Neural progenitor cell (in vitro differentiated cells): Measurements from ENCODE around the gene SPIN1. TPM values are rescaled to one million over a fixed set of nuclear protein-coding genes. Genes with fewer than 3 reads are reported as not detected.

ENCODE experiments used
- DNase-seq: peaks from one replicate; pipeline ENCODE4 v3.0.0-alpha.2; 2016; ENCODE audit warnings: low spot score
- H2AFZ ChIP-seq: fragments of 200-600 bp; sonication (generic); replicated peaks from 2 replicates; pipeline ENCODE4 v1.6.1; 2016; ENCODE audit warnings: antibody characterized with exemption
- H3F3A ChIP-seq: fragments of 200-600 bp; sonication (generic); 2 replicates; pipeline ENCODE4 v1.6.1; 2016; ENCODE audit warnings: antibody characterized with exemption, low read depth
- H3K27ac ChIP-seq: fragments of 200-600 bp; sonication (generic); 2 replicates; pipeline ENCODE4 v1.5.1; 2016; ENCODE audit warnings: mild to moderate bottlenecking
- H3K27me3 ChIP-seq: fragments of 200-600 bp; sonication (generic); 2 replicates; pipeline ENCODE4 v1.6.1; 2016; ENCODE audit warnings: mild to moderate bottlenecking, moderate library complexity
- H3K36me3 ChIP-seq: fragments of 200-600 bp; sonication (generic); 2 replicates; pipeline ENCODE4 v1.5.1; 2016
- H3K4me1 ChIP-seq: fragments of 200-600 bp; sonication (generic); 2 replicates; pipeline ENCODE4 v1.6.1; 2016; ENCODE audit warnings: mixed run types
- H3K4me2 ChIP-seq: fragments of 200-600 bp; sonication (generic); 2 replicates; pipeline ENCODE4 v1.6.1; 2016
- H3K4me3 ChIP-seq: fragments of 200-600 bp; sonication (generic); 2 replicates; pipeline ENCODE4 v1.5.1; 2016
- H3K79me2 ChIP-seq: fragments of 200-600 bp; sonication (generic); 2 replicates; pipeline ENCODE4 v1.6.1; 2016; ENCODE audit warnings: low read depth
- H3K9ac ChIP-seq: fragments of 200-600 bp; sonication (generic); 2 replicates; pipeline ENCODE4 v1.6.1; 2016
- H3K9me3 ChIP-seq: fragments of 200-600 bp; sonication (generic); 2 replicates; pipeline ENCODE4 v1.5.1; 2016; ENCODE audit warnings: low read depth
- H4K20me1 ChIP-seq: fragments of 200-600 bp; sonication (generic); 2 replicates; pipeline ENCODE4 v1.6.1; 2016; ENCODE audit warnings: low read depth
- H3K27ac Mint-ChIP-seq: 3 replicates; pipeline ENCODE4 v1.8.0; 2021; ENCODE audit warnings: mixed read lengths
- H3K27me3 Mint-ChIP-seq: 2 replicates; pipeline ENCODE4 v1.8.0; 2022; ENCODE audit warnings: low read depth, mild to moderate bottlenecking, inconsistent platforms, moderate library complexity, mixed read lengths; ENCODE audit not compliant: insufficient read depth
- H3K36me3 Mint-ChIP-seq: 3 replicates; pipeline ENCODE4 v1.8.0; 2021; ENCODE audit warnings: mixed read lengths
- H3K4me1 Mint-ChIP-seq: 3 replicates; pipeline ENCODE4 v1.8.0; 2021; ENCODE audit warnings: mixed read lengths
- H3K4me3 Mint-ChIP-seq: 3 replicates; pipeline ENCODE4 v1.8.0; 2021; ENCODE audit warnings: mild to moderate bottlenecking, moderate library complexity, mixed read lengths
- H3K9me3 Mint-ChIP-seq: 3 replicates; pipeline ENCODE4 v1.8.0; 2020; ENCODE audit warnings: mixed read lengths
- EZH2 ChIP-seq: fragments of 200-600 bp; sonication (generic); IDR thresholded peaks from 2 replicates; pipeline ENCODE4 v1.6.1; 2017; ENCODE audit warnings: antibody characterized with exemption, mild to moderate bottlenecking, moderate library complexity
- EZH2phosphoT487 ChIP-seq: fragments of 200-600 bp; sonication (generic); IDR thresholded peaks from 2 replicates; pipeline ENCODE4 v1.6.1; 2017; ENCODE audit warnings: antibody characterized with exemption
- total RNA-seq: library from RNA; depleted of rRNA; stranded (reverse); fragments of >200 nt; gene quantifications from 2 replicates; pipeline ENCODE4 v1.2.3, GENCODE V29; 2015; ENCODE audit warnings: low replicate concordance
- TF ChIP-seq, protein P1 (sequence below): fragments of 200-600 bp; sonication (generic); IDR thresholded peaks from 2 replicates; pipeline ENCODE4 v1.5.1; 2017; ENCODE audit warnings: antibody characterized with exemption, mild to moderate bottlenecking

The SPIN1 gene
- total RNA-seq, 1 donor from 2014 or later = 101 TPM

GRCh38 chr9:88502552-88503034, 114.3 kb downstream of the SPIN1 start:
- H3K4me1 Mint-ChIP-seq = peaks cover 16% of the 10 kb centered on the region
- no peaks in the 10 kb centered on the region for H3K9me3 Mint-ChIP-seq
- Histone ChIP-seq H3K9me3 (no peaks in the 10 kb centered on the region), H3F3A (no peaks in the 10 kb centered on the region), H3K79me2 (no peaks in the 10 kb centered on the region), H3K4me3 (no peak overlapping the region), H3K36me3 (no peaks in the 10 kb centered on the region), H2AFZ (peak overlapping the region; percentile 43), H3K27me3 (no peaks in the 10 kb centered on the region), H3K27ac (no peak overlapping the region), H4K20me1 (no peaks in the 10 kb centered on the region), H3K9ac (no peak overlapping the region), H3K4me1 (no peaks in the 10 kb centered on the region), H3K4me2 (no peak overlapping the region)
- peaks cover 15% of the 10 kb centered on the region for H3K27me3 Mint-ChIP-seq
- TF ChIP-seq, protein P1, sequence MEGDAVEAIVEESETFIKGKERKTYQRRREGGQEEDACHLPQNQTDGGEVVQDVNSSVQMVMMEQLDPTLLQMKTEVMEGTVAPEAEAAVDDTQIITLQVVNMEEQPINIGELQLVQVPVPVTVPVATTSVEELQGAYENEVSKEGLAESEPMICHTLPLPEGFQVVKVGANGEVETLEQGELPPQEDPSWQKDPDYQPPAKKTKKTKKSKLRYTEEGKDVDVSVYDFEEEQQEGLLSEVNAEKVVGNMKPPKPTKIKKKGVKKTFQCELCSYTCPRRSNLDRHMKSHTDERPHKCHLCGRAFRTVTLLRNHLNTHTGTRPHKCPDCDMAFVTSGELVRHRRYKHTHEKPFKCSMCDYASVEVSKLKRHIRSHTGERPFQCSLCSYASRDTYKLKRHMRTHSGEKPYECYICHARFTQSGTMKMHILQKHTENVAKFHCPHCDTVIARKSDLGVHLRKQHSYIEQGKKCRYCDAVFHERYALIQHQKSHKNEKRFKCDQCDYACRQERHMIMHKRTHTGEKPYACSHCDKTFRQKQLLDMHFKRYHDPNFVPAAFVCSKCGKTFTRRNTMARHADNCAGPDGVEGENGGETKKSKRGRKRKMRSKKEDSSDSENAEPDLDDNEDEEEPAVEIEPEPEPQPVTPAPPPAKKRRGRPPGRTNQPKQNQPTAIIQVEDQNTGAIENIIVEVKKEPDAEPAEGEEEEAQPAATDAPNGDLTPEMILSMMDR = no peak
- TF ChIP-seq EZH2phosphoT487 (no peak), EZH2 (no peak)
- DNase-seq = no peak
- peak overlapping the region; percentile 79 for H3K27ac Mint-ChIP-seq
- H3K4me3 Mint-ChIP-seq = no peak overlapping the region
- no peaks in the 10 kb centered on the region for H3K36me3 Mint-ChIP-seq

DNA sequence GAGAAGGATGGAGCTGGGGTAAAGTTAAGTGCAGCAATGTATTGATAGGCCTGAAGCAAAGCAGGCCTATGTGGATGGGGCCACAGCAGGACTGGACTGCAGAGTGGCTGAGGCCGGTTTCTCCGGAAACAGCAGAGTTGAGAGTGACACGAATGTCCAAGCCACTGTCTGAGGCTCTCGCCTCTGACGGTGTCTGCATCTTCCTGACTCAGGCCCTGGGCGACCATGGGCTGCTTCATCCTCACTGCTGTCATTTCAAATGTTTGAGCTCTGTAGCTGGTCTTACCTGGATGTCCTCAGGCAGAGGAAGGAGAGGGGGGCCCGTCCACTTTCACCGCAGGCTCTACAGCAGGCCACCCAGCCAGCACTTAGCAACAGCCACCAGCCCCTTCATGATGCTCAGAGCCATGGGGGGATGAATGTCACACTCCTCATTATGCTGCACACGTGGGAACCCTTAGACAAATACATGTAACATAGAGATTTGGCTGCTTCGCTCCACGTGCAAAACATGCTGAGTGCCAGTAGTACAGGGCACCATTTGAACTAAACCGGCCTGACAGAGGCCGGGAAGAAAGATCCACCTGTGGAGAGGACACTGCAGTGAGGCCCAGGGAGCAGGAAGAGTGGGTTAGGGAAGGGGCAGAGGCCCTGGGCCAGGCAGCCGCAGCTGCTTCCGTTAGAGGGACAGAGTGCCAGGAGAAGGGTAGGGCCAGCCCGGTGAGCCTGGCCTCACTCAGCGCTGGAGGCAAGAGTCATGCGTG, 115.0 kb downstream of the SPIN1 start:
- Histone ChIP-seq H3K9me3 (no peaks in the 10 kb centered on the region), H4K20me1 (no peaks in the 10 kb centered on the region), H3K79me2 (no peaks in the 10 kb centered on the region), H3K36me3 (no peaks in the 10 kb centered on the region), H2AFZ (peak overlapping the region; percentile 43), H3K27ac (no peak overlapping the region), H3K4me1 (no peaks in the 10 kb centered on the region), H3K9ac (no peak overlapping the region), H3K27me3 (no peaks in the 10 kb centered on the region), H3K4me2 (no peak overlapping the region), H3F3A (no peaks in the 10 kb centered on the region), H3K4me3 (no peak overlapping the region)
- Mint-ChIP-seq H3K27ac (peak overlapping the region; percentile 41), H3K36me3 (no peaks in the 10 kb centered on the region), H3K9me3 (no peaks in the 10 kb centered on the region), H3K27me3 (peaks cover 15% of the 10 kb centered on the region), H3K4me3 (no peak overlapping the region), H3K4me1 (peaks cover 16% of the 10 kb centered on the region)
- DNase-seq = no peak
- no peak for TF ChIP-seq EZH2

DNA sequence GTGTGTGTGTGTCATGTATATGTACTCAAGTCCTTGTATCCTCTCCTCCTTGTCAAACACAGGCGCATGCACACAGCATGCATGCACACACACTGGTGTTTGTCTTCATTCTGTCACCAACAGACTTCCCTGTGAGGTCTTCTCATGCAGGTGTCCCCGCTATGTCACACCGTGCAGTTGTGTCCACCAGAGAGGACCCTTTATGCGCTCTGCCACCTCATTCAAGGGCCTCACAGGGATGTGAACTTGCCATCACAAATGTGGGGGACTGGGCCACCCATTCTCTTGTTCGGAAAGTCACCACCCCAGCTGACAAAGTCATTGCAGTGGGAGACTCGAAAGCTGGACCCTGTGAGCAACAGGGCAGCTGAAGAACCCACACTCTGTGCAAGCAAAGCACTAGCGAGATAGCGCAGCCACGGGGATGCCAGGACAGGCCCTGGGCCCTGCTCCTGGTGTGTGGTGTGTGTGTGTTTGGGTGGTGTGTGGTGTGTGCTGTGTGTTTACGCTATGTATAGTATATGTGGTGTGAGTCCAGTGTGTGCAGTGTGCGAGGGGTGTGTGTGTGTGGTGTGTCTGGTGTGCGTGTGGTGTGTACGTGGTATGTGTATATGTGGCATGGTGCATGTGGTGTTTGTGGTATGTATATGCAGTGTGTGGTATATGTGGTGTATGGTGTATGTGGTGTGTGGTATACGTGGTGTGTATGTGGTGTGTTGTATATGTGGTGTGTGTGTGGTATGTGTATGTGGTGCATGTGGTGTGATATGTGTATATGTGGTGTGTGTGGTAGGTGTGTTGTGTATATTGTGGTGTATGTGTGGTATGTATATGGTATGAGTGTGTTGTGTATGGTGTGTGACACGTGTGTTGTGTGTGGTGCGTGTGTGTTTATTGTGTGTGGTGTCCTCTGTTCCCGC, 115.9 kb downstream of the SPIN1 start:
- no peak overlapping the region for H3K4me3 Mint-ChIP-seq

More for the DNA sequence above, 115.9 kb downstream of the SPIN1 start:
- H3K9me3 ChIP-seq = no peaks in the 10 kb centered on the region
- no peak overlapping the region for H3K27ac ChIP-seq
- no peak overlapping the region for H2AFZ ChIP-seq
- TF ChIP-seq EZH2 (no peak), EZH2phosphoT487 (no peak)
- TF ChIP-seq, protein P1 = no peak
- Mint-ChIP-seq H3K36me3 (peaks cover 4% of the 10 kb centered on the region), H3K4me1 (peaks cover 16% of the 10 kb centered on the region), H3K9me3 (peaks cover 4% of the 10 kb centered on the region), H3K27ac (no peak overlapping the region), H3K27me3 (peaks cover 14% of the 10 kb centered on the region)
- H3K4me3 ChIP-seq = no peak overlapping the region
- DNase-seq = no peak
- no peaks in the 10 kb centered on the region for H3F3A ChIP-seq
- no peaks in the 10 kb centered on the region for H3K27me3 ChIP-seq
- no peaks in the 10 kb centered on the region for H3K79me2 ChIP-seq
- H3K4me2 ChIP-seq = no peak overlapping the region
- H3K4me1 ChIP-seq = no peaks in the 10 kb centered on the region
- no peaks in the 10 kb centered on the region for H4K20me1 ChIP-seq
- H3K9ac ChIP-seq = no peak overlapping the region
- no peaks in the 10 kb centered on the region for H3K36me3 ChIP-seq
